NCI-H1092 (cell line): ENCODE data around the gene AGO3.
"Not testable (repeated sequence)": the region's sequence is repeated elsewhere in the genome, so short reads cannot be mapped to it uniquely, and the experiment has no call there.

ENCODE experiments used
- DNase-seq: peaks from one replicate; lab custom pipeline; 2025; lab: John Stamatoyannopoulos, UW

The AGO3 gene

DNA sequence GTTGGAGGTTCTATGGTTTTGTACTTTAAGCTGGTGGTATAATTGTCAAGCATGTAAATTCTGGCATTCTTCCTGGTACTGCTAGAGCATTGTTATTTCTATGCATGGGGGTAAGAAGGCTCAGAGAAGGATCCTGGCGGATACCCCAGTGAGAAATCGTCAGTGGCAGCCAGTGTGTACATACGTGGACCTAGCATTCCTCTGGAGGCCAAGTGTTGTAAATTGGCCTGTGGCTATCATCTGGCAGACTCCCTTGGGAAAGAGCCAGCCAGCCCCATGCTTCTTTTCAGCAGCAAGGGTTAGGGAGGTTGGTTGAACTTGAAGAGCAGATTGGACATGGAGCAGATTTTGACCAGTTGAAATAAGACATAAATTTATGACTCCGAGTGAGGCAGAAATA lies 5.2 kb upstream of the AGO3 start:
- no peak for DNase-seq

DNA sequence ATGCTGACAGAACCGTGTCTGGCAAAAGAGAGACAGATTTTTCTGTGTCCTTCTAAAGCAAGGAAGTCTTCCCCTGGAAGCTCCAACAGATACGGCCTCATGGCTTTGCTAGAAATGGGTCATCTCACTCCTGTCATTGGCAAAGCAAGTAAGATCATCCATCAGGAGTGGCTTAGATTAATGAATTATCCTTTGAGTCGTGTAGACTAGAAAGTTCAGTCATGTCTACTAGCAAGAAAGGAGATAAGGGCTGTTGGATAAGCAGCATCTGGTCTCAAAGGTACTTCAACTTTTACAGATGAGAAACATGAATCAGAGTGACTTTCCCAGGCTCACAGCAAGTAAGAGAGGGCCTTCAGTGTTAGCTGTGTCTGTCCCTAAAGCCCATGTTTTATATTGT lies 3.4 kb upstream of the AGO3 start:
- DNase-seq = no peak

DNA sequence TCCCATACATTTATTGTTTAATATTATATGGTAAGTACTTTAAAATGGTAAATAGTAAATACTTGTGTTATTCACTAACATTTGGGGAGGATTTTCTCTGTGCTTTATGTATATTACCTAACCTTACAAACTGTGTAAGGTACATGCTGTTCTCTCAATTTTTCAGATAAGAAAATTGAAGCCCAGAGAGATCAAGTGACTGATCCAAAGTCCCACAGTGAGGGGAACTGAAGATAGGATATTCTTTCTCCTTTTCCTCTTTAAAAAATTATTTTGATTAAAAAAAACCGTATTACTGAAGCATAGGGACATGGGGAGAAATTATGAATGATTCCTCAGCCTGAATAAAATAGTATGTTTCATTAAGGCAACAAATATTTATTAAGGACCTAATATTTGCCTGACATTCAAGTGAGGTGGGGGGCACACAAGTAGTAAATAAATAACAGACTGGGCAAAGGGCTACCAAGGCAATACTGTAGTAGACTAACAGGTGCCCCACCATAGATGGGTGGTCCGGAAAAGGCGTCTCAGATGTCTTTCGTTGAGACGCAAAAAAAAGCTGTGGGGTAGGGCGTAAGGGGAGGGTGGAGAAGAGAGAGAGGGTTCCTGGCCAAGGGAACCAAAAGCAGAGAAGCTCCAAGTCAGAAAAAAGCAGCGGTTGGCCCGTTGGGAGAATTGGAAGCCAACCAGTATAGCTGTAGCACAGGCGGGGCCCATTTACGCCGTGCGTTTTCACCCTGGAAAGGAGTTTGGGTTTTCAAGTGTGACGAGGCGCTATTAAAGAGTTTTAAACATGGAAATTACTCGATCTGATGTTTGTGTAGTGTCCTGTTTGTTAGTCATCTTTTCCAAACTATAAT lies 944 bp upstream of the AGO3 start:
- peak; percentile 34 for DNase-seq

- peak; percentile 9 for DNase-seq
Measured at GRCh38 chr1:35931446-35932157, 697 bp downstream of the AGO3 start.

GRCh38 chr1:35932158-35932636 lies 1.3 kb downstream of the AGO3 start:
- no peak for DNase-seq

DNA sequence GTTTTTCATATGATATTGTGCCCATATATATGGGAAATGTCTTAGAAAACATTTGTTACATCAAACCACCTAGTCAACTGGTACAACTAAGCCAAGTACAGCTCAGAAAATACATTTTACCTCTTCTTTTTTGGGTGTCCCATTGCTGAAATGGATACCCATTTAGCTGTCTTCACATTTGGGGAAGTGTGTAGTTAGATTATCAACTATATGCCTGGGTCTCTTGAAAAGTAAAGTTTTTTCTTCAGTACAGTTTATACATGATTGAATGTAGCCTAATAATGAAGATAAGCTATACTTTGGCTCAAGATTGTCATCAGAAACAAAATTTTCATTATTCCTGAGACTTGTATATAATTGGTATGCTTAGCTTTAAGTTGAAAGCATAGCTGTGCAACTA lies 2.0 kb downstream of the AGO3 start:
- DNase-seq = no peak

GRCh38 chr1:35935442-35936388 lies 4.8 kb downstream of the AGO3 start:
- no peak for DNase-seq

- DNase-seq = no peak
Measured at GRCh38 chr1:35936838-35937237, 5.9 kb downstream of the AGO3 start.

DNA sequence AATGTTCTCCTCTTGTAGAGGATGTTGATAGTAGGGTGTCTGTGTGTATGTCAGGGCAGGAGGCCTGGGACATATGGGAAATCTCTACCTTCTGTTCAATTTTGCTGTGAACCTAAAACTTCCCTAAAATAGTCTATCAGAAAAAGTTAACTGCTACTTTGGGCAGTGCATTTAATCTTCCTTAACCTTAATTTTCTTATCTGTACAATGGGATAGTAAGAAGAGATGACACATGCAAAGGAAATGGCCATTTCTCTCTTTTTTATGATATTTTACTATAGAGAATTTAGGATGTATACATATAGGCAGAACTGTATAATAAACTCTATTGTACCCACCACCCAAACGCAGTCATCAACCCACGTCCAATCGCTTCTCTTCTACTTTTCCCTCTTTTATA lies 8.6 kb downstream of the AGO3 start:
- no peak for DNase-seq

GRCh38 chr1:35945327-35945726 lies 14.4 kb downstream of the AGO3 start:
- no peak for DNase-seq

GRCh38 chr1:35947547-35947946 lies 16.6 kb downstream of the AGO3 start:
- no peak for DNase-seq

DNA sequence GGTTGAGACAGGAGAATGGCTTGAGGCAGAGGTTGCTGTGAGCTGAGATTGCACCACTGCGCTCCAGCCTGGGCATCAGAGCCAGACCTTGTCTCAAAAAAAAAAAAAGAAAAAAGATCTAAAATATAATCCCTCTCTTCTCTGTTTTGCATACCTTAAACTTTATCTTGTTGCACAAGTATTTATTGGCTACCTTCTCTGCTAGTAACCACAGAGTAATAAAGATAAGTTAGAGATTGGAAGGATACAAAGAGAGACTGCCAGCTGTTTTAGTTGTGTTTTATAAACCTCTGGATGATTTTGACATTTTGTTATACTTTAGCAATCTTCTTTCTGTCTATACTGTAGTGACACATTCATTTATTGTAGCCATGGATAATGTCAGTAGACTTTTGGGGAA lies 27.7 kb downstream of the AGO3 start:
- DNase-seq = no peak

- DNase-seq = no peak
Measured at GRCh38 chr1:35959304-35959703, 28.4 kb downstream of the AGO3 start.

- DNase-seq = no peak
Measured at GRCh38 chr1:35962952-35963351, 32.0 kb downstream of the AGO3 start.

DNA sequence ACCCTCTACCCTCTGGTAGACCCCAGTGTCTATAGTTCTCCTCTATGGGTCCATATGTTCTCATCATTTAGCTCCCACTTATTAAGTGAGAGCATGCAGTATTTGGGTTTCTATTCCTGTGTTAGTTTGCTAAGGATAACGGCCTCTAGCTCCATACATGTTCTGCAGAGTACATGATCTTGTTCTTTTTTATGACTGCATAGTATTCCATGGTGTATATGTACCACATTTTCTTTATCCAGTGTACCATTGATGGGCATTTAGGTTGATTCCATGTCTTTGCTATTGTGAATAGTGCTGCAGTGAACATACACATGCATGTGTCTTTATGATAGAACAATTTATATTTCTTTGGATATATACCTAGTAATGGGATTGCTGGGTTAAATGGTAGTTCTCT lies 33.4 kb downstream of the AGO3 start:
- DNase-seq = not testable (repeated sequence)

DNA sequence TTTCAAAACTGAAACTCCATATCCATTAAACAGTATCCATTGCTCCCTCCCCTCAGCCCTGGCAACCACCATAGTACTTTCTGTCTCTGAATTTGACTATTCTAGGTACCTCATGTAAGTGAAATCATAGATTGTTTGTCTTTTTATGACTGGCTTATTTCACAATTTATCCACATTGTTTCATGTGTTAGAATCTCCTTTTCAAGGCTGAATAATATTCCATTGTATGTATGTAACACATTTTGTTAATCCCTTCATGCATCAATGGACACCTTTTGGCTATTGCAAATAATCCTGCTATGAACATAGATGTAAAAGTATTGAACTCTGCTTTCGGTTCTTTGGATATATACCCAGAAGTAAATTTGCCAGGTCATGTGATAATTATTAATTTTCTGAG lies 37.5 kb downstream of the AGO3 start:
- DNase-seq = no peak

- no peak for DNase-seq
Measured at GRCh38 chr1:35971601-35972000, 40.7 kb downstream of the AGO3 start.

GRCh38 chr1:35972631-35973030 lies 41.7 kb downstream of the AGO3 start:
- DNase-seq = not testable (repeated sequence)

DNA sequence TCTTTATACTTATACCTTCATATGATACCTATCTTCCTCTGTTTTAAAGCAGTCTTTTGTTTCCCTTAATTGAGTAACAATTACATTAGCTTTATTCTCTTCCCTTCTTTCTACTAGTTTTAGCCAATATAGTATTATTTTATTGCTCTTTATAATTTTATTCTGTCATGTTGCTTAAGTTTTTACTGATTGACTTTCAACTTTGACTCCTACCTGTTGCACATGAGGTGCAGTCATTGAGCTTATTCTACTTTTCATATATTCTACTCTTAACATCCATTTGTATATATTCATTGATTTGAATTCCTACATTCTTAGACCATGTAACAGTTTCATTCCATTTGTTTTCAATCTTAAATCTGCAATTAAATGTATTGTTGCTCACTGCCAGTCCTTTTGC lies 49.2 kb downstream of the AGO3 start:
- DNase-seq = no peak

DNA sequence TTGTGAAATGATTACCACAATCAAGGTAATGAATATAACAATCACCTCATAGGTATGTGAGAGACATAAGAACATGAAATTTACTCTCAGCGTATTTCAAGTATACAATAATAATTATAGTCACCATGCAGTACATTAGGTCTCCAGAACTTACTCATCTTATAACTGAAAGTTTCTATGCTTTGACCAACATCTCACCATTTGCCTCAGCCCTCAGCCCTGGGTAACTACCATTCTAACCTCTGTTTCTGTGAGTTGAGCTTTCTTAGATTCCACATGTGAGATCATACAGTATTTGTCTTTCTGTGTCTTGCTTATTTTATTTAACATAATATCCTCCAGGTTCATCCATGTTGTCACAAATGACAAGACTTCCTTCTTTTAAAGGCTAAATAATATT lies 57.3 kb downstream of the AGO3 start:
- no peak for DNase-seq

GRCh38 chr1:36006941-36007500 lies 76.1 kb downstream of the AGO3 start:
- DNase-seq = no peak

DNA sequence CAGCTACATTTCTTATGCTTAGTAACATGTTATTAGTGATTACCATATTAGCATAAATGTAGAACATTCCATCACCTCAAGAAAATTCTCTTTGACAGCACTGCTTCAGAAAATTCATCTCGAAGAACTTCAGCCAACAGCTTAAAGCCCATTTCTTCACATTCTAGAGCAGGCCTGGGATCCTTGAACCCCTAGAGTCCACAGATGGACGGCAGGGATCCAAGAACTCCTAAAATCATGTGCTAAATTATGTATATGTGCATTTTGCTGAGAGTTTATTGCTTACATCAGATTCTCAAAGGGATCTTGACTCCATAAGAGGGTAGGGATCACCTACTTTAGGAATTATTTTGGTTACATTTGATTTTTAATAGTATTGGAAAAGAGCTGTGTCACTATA lies 76.8 kb downstream of the AGO3 start:
- no peak for DNase-seq
